HCT116 (cell line): ENCODE results near the gene GAB4. TPM values are rescaled to one million over a fixed set of nuclear protein-coding genes. Genes with fewer than 3 reads are reported as not detected.

Experiments
- ATAC-seq: fragments of 200-7000 bp; cut with Tn5 transposase; 2 replicates; pipeline ENCODE4 v1.9.1; 2020; ENCODE audit warnings: mild to moderate bottlenecking, moderate library complexity
- BruUV-seq: library from RNA; stranded (reverse); fragments of 400-500 nt; replicated peaks from 2 replicates; lab custom pipeline; 2021; lab: Mats Ljungman, UMichigan
- CTCF ChIA-PET: fragments of 300-600 bp; sonication (Branson Sonifier 250); formaldehyde crosslinking; loops from one replicate; lab custom pipeline; 2021; ENCODE audit warnings: antibody characterized with exemption; lab: Charles Lee
- POLR2A ChIA-PET: fragments of 300-600, 350-600 bp; sonication (Branson Sonifier 250); formaldehyde crosslinking; loops from one replicate; lab custom pipeline; 2021; ENCODE audit warnings: antibody characterized with exemption; lab: Charles Lee
- RAD21 ChIA-PET, 2 experiments: fragments of 300-600 bp; sonication (Branson Sonifier 250); formaldehyde crosslinking; loops; one replicate each; lab custom pipeline; 2023; ENCODE audit warnings: low total read pairs in 2 of 2; ENCODE audit not compliant: uncharacterized antibody in 2 of 2, unreplicated experiment in 2 of 2, low non-redundant PET in 1 of 2; lab: Charles Lee
- DNase-seq: peaks from one replicate; pipeline ENCODE4 v3.0.0-alpha.2; 2010; ENCODE audit warnings: low read depth, low spot score
- H2AFZ ChIP-seq: fragments of 200-600 bp; shearing (Covaris generic), sonication (generic); 2 replicates; pipeline ENCODE4 v1.6.1; 2017; ENCODE audit warnings: low read depth, mixed run types, mixed read lengths, antibody characterized with exemption, low read length; ENCODE audit not compliant: poor library complexity, severe bottlenecking
- H3K27ac ChIP-seq: 2 replicates; pipeline ENCODE4 v1.5.1; 2012; ENCODE audit warnings: low read depth, low read length
- H3K27me3 ChIP-seq: fragments of 200-600 bp; sonication (generic); 2 replicates; pipeline ENCODE4 v1.6.1; 2016; ENCODE audit warnings: mixed run types, low read length, mixed read lengths; ENCODE audit not compliant: insufficient read depth
- H3K36me3 ChIP-seq, 2 experiments: fragments of 200-500 bp in 1 of 2; fragments of 200-600 bp in 1 of 2; sonication (Bioruptor generic) in 1 of 2; sonication (generic) in 1 of 2; 2 replicates each; pipeline versions ENCODE4 v1.5.1 to v1.6.1; 2014 to 2016; ENCODE audit warnings: low read length in 2 of 2, inconsistent platforms in 1 of 2, mixed read lengths in 1 of 2, mixed run types in 1 of 2; ENCODE audit not compliant: insufficient read depth in 2 of 2, control insufficient read depth in 1 of 2
- H3K4me1 ChIP-seq, 2 experiments: fragments of 200-600 bp in 1 of 2; sonication (generic) in 1 of 2; 2 replicates each; pipeline versions ENCODE4 v1.5.1 to v1.6.1; 2012 to 2017; ENCODE audit warnings: low read length in 2 of 2, inconsistent platforms in 1 of 2, mild to moderate bottlenecking in 1 of 2, mixed read lengths in 1 of 2, mixed run types in 1 of 2, moderate library complexity in 1 of 2; ENCODE audit not compliant: insufficient read depth in 2 of 2, control insufficient read depth in 1 of 2
- H3K4me2 ChIP-seq: fragments of 200-600 bp; sonication (generic); 2 replicates; pipeline ENCODE4 v1.6.1; 2017; ENCODE audit warnings: mixed run types, low read length, mixed read lengths
- H3K4me3 ChIP-seq, 2 experiments: fragments of 200-600 bp in 1 of 2; sonication (generic) in 1 of 2; replicated peaks in 1 of 2; 2 replicates each; pipeline ENCODE4 v1.5.1; 2011 to 2016; ENCODE audit warnings: low read length in 2 of 2, control low read depth in 1 of 2, low read depth in 1 of 2, mild to moderate bottlenecking in 1 of 2, mixed read lengths in 1 of 2, mixed run types in 1 of 2
- H3K79me2 ChIP-seq: fragments of 200-600 bp; sonication (generic); 2 replicates; pipeline ENCODE4 v1.6.1; 2017; ENCODE audit warnings: mild to moderate bottlenecking, mixed run types, low read length, moderate library complexity, mixed read lengths; ENCODE audit not compliant: insufficient read depth
- H3K9ac ChIP-seq: fragments of 200-600 bp; sonication (generic); 2 replicates; pipeline ENCODE4 v1.6.1; 2016; ENCODE audit warnings: low read length, mixed read lengths
- H3K9me2 ChIP-seq: fragments of 200-600 bp; sonication (generic), shearing (Covaris generic); 2 replicates; pipeline ENCODE4 v1.6.1; 2017; ENCODE audit warnings: mixed run types, mild to moderate bottlenecking, moderate library complexity; ENCODE audit not compliant: insufficient read depth
- H3K9me3 ChIP-seq, 2 experiments: fragments of 200-500 bp in 1 of 2; fragments of 200-600 bp in 1 of 2; sonication (Bioruptor generic) in 1 of 2; sonication (generic) in 1 of 2; 2 replicates each; pipeline ENCODE4 v1.6.1; 2014 to 2017; ENCODE audit warnings: low read length in 2 of 2, mixed read lengths in 2 of 2, inconsistent platforms in 1 of 2, low read depth in 1 of 2, mild to moderate bottlenecking in 1 of 2, mixed run types in 1 of 2, moderate library complexity in 1 of 2; ENCODE audit not compliant: control insufficient read depth in 1 of 2, insufficient read depth in 1 of 2
- H4K20me1 ChIP-seq: fragments of 200-600 bp; sonication (generic), shearing (Covaris generic); 2 replicates; pipeline ENCODE4 v1.6.1; 2017; ENCODE audit warnings: mixed run types, mild to moderate bottlenecking, moderate library complexity; ENCODE audit not compliant: insufficient read depth
- CBX3 ChIP-seq: IDR thresholded peaks from 2 replicates; pipeline ENCODE4 v1.6.1; 2012; ENCODE audit warnings: low read depth
- CEBPB ChIP-seq: IDR thresholded peaks from 2 replicates; pipeline ENCODE4 v1.6.1; 2012; ENCODE audit warnings: low read depth
- EZH2 ChIP-seq: fragments of 200-600 bp; sonication (generic); IDR thresholded peaks from 2 replicates; pipeline ENCODE4 v1.6.1; 2017; ENCODE audit warnings: antibody characterized with exemption, mixed run types
- FOSL1 ChIP-seq: IDR thresholded peaks from 2 replicates; pipeline ENCODE4 v1.6.1; 2012; ENCODE audit warnings: low read depth
- JUND ChIP-seq: IDR thresholded peaks from 2 replicates; pipeline ENCODE4 v1.6.1; 2012
- POLR2AphosphoS5 ChIP-seq: IDR thresholded peaks from 2 replicates; pipeline ENCODE4 v1.6.1; 2011; ENCODE audit warnings: mild to moderate bottlenecking, low read depth, low read length, moderate library complexity
- RAD21 ChIP-seq: IDR thresholded peaks from 2 replicates; pipeline ENCODE4 v1.6.1; 2012; ENCODE audit warnings: low read depth, mild to moderate bottlenecking
- REST ChIP-seq: IDR thresholded peaks from 2 replicates; pipeline ENCODE4 v1.6.1; 2012; ENCODE audit warnings: low read depth
- SIN3A ChIP-seq: IDR thresholded peaks from 2 replicates; pipeline ENCODE4 v1.6.1; 2012; ENCODE audit warnings: low read depth
- SP1 ChIP-seq: IDR thresholded peaks from 2 replicates; pipeline ENCODE4 v1.6.1; 2012; ENCODE audit warnings: low read depth
- YY1 ChIP-seq: IDR thresholded peaks from 2 replicates; pipeline ENCODE4 v1.6.1; 2011; ENCODE audit warnings: low read length, low read depth, moderate library complexity, mild to moderate bottlenecking; ENCODE audit not compliant: insufficient replicate concordance; ENCODE audit errors: extremely low read depth
- ZFX ChIP-seq: fragments of 450-650 bp; IDR thresholded peaks from 2 replicates; pipeline ENCODE4 v1.6.1; 2017
- ZNF274 ChIP-seq: fragments of 200-500 bp; sonication (Bioruptor generic); IDR thresholded peaks from 2 replicates; pipeline ENCODE4 v1.6.1; 2014; ENCODE audit warnings: mild to moderate bottlenecking, low read depth, low read length, inconsistent platforms
- intact Hi-C: fragments of 100-400 bp; cut with micrococcal nuclease; formaldehyde crosslinking; loops from 2 replicates; pipeline ENCODE4 v1.10.0; 2022
- total RNA-seq: library from RNA; stranded (reverse); gene quantifications from one replicate; pipeline ENCODE4 v1.2.1, GENCODE V29; 2021; ENCODE audit not compliant: unreplicated experiment
- TF ChIP-seq, protein P1 (sequence below), 3 experiments: fragments of 200-600 bp in 1 of 3; sonication (generic) in 1 of 3; IDR thresholded peaks in 2 of 3; conservative IDR thresholded peaks in 1 of 3; 2 replicates each; pipeline ENCODE4 v1.5.1; 2012 to 2017; ENCODE audit warnings: low read depth in 2 of 3, low read length in 2 of 3, antibody characterized with exemption in 1 of 3, borderline replicate concordance in 1 of 3, control low read depth in 1 of 3, mild to moderate bottlenecking in 1 of 3, mixed read lengths in 1 of 3, mixed run types in 1 of 3, moderate library complexity in 1 of 3; ENCODE audit not compliant: insufficient read depth in 1 of 3
- TF ChIP-seq, protein P2 (sequence below): IDR thresholded peaks from 2 replicates; pipeline ENCODE4 v1.6.1; 2011; ENCODE audit warnings: mild to moderate bottlenecking, low read length, moderate library complexity; ENCODE audit not compliant: insufficient replicate concordance; ENCODE audit errors: extremely low read depth
- TF ChIP-seq, protein P3 (sequence below): IDR thresholded peaks from 2 replicates; pipeline ENCODE4 v1.6.1; 2012

The GAB4 gene
- total RNA-seq, 1 experiment from 2014 or later: not detected

- BruUV-seq: no TSS peak
- no peak for DNase-seq
- H2AFZ ChIP-seq: no peak overlapping the region
- H3K9me2 ChIP-seq: no peaks in the 10 kb centered on the region
- CTCF ChIA-PET: interaction anchor here (2.3 kb wide), 1 partner anchor 133 kb away, joined by 9 read pairs; no protein-coding TSS in a partner anchor
- H3K4me1 ChIP-seq: no peaks in the 10 kb centered on the region
- no peak overlapping the region for H3K4me3 ChIP-seq
- POLR2A ChIA-PET: no interaction called here
- no peak overlapping the region for H3K4me2 ChIP-seq
- H3K79me2 ChIP-seq: no peaks in the 10 kb centered on the region
- no peaks in the 10 kb centered on the region for H3K9me3 ChIP-seq
- H3K27me3 ChIP-seq: peaks cover 59% of the 10 kb centered on the region
- intact Hi-C loops: no loop called here
- TF ChIP-seq YY1 (no peak), SP1 (no peak), FOSL1 (no peak), POLR2AphosphoS5 (no peak), ZFX (no peak), JUND (no peak), RAD21 (no peak), SIN3A (no peak), EZH2 (no peak), ZNF274 (no peak), CEBPB (no peak), REST (no peak), CBX3 (no peak)
- TF ChIP-seq, protein P1, sequence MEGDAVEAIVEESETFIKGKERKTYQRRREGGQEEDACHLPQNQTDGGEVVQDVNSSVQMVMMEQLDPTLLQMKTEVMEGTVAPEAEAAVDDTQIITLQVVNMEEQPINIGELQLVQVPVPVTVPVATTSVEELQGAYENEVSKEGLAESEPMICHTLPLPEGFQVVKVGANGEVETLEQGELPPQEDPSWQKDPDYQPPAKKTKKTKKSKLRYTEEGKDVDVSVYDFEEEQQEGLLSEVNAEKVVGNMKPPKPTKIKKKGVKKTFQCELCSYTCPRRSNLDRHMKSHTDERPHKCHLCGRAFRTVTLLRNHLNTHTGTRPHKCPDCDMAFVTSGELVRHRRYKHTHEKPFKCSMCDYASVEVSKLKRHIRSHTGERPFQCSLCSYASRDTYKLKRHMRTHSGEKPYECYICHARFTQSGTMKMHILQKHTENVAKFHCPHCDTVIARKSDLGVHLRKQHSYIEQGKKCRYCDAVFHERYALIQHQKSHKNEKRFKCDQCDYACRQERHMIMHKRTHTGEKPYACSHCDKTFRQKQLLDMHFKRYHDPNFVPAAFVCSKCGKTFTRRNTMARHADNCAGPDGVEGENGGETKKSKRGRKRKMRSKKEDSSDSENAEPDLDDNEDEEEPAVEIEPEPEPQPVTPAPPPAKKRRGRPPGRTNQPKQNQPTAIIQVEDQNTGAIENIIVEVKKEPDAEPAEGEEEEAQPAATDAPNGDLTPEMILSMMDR (IDR thresholded peaks at IDR 0.05 in 2 of 3, conservative IDR thresholded peaks at IDR 0.05 in 1 of 3; ENCODE audit: borderline replicate concordance in 1 of 3, insufficient read depth in 1 of 3, low read depth in 2 of 3, low read length in 2 of 3): no peak
- TF ChIP-seq, protein P2, sequence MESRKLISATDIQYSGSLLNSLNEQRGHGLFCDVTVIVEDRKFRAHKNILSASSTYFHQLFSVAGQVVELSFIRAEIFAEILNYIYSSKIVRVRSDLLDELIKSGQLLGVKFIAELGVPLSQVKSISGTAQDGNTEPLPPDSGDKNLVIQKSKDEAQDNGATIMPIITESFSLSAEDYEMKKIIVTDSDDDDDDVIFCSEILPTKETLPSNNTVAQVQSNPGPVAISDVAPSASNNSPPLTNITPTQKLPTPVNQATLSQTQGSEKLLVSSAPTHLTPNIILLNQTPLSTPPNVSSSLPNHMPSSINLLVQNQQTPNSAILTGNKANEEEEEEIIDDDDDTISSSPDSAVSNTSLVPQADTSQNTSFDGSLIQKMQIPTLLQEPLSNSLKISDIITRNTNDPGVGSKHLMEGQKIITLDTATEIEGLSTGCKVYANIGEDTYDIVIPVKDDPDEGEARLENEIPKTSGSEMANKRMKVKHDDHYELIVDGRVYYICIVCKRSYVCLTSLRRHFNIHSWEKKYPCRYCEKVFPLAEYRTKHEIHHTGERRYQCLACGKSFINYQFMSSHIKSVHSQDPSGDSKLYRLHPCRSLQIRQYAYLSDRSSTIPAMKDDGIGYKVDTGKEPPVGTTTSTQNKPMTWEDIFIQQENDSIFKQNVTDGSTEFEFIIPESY: no peak
- TF ChIP-seq, protein P3, sequence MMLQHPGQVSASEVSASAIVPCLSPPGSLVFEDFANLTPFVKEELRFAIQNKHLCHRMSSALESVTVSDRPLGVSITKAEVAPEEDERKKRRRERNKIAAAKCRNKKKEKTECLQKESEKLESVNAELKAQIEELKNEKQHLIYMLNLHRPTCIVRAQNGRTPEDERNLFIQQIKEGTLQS: no peak
- TF ChIP-seq, all 23 proteins: peak for 0
- H3K9ac ChIP-seq: no peak overlapping the region
- H3K36me3 ChIP-seq: no peaks in the 10 kb centered on the region
- H3K27ac ChIP-seq: no peak overlapping the region
- no peak for ATAC-seq
- H4K20me1 ChIP-seq: no peaks in the 10 kb centered on the region
- RAD21 ChIA-PET: no interaction called here
These were observed 82.5 kb downstream of the GAB4 start for GRCh38 chr22:16925407-16925966.
